Measurements from ENCODE around the gene TRIM2. TPM values are rescaled to one million over a fixed set of nuclear protein-coding genes. Genes with fewer than 3 reads are reported as not detected.
A peak's percentile ranks its signal among the peaks of the same experiment; 100 is the strongest.

TRIM2 gene
- total RNA-seq, 4 donors from 2014 or later, result 25.9 to 121 (median 45.6) TPM

DNA sequence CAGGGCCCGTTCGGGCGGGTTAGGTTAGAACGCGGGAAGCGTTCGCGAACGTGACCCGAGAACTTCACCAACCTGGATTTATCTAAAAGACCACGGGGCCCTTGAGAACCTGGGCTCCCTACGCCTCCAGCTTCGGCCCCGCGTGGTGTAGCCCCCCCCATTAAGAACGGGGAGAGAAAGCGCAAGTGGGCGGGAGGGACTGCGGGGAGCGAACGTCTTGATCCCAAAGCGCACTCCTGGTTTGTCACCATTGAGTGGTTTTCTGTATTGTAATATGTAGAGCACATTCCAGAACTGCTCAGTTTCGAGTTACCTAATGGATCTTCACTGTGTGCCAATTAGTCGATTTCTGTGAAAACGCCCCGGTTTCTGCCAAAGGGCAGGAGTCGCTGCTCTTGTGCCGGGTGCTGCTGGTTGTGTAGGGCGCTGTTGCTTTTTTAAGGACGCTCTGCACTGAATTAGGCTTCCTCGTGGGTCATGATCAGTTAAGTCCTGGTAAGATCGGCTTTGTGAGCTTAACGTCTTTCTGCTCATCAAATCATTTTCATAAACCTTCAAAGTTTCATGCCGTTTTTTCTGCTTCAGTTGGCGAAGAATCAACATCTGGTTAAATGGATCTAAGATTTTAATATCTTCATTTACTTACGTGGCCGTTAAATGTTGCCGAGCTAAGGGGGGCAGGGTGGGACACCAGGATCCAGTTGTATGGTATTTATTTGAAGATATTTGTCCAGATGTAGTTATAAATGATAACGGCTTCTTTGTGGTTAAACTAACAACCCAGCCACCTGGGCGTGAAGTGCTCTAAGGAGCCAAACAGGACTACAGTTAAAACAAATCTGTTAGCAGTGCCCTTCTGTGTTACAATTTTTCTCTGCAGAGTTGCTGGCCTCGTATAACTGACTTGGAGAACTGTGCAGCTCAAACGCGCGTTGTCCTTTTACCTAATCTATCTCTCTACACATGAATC lies 141.1 kb downstream of the TRIM2 start:
- H3K27ac ChIP-seq, result no peak overlapping the region
- H3K36me3 ChIP-seq, result no peaks in the 10 kb centered on the region
- DNase-seq, result peak in 1 of 2 donors; percentile 20
- H3K4me3 ChIP-seq, result peak overlapping the region; percentile 34 to 67
- H3K9me3 ChIP-seq, result no peaks in the 10 kb centered on the region
- TF ChIP-seq, protein P1, sequence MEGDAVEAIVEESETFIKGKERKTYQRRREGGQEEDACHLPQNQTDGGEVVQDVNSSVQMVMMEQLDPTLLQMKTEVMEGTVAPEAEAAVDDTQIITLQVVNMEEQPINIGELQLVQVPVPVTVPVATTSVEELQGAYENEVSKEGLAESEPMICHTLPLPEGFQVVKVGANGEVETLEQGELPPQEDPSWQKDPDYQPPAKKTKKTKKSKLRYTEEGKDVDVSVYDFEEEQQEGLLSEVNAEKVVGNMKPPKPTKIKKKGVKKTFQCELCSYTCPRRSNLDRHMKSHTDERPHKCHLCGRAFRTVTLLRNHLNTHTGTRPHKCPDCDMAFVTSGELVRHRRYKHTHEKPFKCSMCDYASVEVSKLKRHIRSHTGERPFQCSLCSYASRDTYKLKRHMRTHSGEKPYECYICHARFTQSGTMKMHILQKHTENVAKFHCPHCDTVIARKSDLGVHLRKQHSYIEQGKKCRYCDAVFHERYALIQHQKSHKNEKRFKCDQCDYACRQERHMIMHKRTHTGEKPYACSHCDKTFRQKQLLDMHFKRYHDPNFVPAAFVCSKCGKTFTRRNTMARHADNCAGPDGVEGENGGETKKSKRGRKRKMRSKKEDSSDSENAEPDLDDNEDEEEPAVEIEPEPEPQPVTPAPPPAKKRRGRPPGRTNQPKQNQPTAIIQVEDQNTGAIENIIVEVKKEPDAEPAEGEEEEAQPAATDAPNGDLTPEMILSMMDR (IDR thresholded peaks at IDR 0.05), result no peak
- no peak for TF ChIP-seq POLR2A (IDR thresholded peaks at IDR 0.05)
- intact Hi-C loops (cut with DNase I; ENCODE audit: low total_unique reads), result no loop called here
- no peaks in the 10 kb centered on the region for H3K27me3 ChIP-seq
- no peaks in the 10 kb centered on the region for H3K4me1 ChIP-seq

DNA sequence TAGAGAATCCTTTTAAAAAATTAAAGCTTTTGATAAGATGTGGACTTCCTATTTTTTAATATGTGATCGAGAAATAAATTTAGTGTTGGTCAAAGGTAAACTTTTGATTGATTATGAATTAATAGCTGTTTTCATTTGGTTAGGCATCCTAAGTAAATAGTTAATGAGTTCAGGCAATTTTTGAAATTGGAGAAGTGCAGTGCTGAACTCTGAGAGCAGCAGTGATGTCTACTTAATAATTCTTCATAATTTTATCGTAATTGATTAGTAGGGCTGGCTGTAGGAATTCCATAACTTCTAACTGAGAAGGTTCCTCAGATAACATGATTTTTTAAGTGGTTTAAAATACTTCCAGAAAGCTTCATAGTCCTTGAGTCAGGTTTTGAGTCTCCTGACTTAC lies 141.8 kb downstream of the TRIM2 start:
- no peak overlapping the region for H3K4me3 ChIP-seq
- TF ChIP-seq, protein P1 (IDR thresholded peaks at IDR 0.05), result no peak
- no peak for TF ChIP-seq POLR2A (IDR thresholded peaks at IDR 0.05)
- H3K9me3 ChIP-seq, result no peaks in the 10 kb centered on the region
- intact Hi-C loops (cut with DNase I; ENCODE audit: low total_unique reads), result no loop called here
- no peaks in the 10 kb centered on the region for H3K36me3 ChIP-seq
- H3K27ac ChIP-seq, result no peak overlapping the region
- no peaks in the 10 kb centered on the region for H3K27me3 ChIP-seq
- DNase-seq, result no peak
- H3K4me1 ChIP-seq, result no peaks in the 10 kb centered on the region

DNA sequence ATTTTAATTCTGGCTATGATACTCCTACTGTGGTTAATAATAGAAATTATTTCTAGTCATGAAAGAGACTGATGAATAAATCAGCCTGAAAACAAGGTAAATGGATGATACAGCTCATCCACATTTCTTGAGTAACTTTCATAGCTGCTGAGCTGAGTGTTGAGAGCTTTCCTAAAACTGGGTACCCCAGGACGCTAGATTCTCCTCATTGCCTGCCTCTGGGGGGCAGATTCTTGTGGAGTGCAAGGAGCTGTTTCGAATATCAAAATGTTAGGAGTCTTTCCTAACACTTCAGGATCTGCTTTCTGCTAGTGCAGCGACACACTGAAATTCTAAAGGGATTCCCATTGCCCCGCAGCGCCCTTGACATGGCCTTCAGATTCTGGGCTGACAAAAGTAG lies 142.3 kb downstream of the TRIM2 start:
- TF ChIP-seq POLR2A (IDR thresholded peaks at IDR 0.05), result no peak
- TF ChIP-seq, protein P1 (IDR thresholded peaks at IDR 0.05), result no peak
- intact Hi-C loops (cut with DNase I; ENCODE audit: low total_unique reads), result no loop called here
- Histone ChIP-seq H3K9me3 (no peaks in the 10 kb centered on the region), H3K27me3 (no peaks in the 10 kb centered on the region), H3K36me3 (no peaks in the 10 kb centered on the region), H3K4me1 (no peaks in the 10 kb centered on the region), H3K27ac (no peak overlapping the region), H3K4me3 (no peak overlapping the region)
- DNase-seq, result no peak

DNA sequence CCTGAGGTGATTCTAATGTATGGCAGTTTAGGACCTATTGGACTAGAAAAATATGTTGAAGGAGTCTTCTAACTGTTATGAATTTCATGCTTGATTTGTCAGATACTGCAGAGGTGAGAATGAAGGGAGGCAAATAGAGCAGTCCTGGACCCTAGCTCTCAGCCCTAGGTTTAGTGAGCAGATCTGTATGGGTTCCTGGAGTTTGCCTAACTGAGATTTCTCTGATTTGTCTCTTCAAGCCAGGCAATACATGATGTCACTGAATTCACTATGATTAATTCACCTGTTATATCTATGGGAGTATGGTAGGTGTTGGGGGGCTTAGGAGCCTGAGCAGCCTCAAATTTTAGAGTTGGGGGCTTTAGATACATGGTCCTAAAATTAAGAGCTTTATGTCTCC lies 142.9 kb downstream of the TRIM2 start:
- intact Hi-C loops (cut with DNase I; ENCODE audit: low total_unique reads), result no loop called here

DNA sequence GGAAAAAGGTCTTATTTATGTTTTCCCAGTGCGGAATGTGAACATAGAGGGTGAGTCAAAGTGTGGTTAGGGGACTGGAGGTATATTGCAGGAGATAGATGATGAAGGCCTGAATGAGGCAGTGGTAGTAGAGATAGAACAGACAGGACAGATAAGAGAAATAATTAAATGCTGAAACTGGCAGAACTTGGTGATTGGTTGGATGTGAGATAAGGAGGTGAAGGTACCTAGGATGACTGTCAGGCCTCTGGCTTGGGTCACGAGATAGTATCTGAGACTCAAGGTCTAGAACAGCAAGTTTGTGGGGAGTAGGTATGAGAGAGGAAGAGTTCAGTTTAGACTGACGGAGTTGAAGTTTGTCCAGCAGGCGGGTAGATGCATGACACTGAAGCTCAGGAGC lies 143.8 kb downstream of the TRIM2 start:
- no peak overlapping the region for H3K27ac ChIP-seq
- no peak for DNase-seq
- intact Hi-C loops (cut with DNase I; ENCODE audit: low total_unique reads), result no loop called here
- no peaks in the 10 kb centered on the region for H3K4me1 ChIP-seq
- H3K4me3 ChIP-seq, result no peak overlapping the region
- no peaks in the 10 kb centered on the region for H3K9me3 ChIP-seq
- H3K36me3 ChIP-seq, result no peaks in the 10 kb centered on the region
- TF ChIP-seq, protein P1 (IDR thresholded peaks at IDR 0.05), result no peak
- TF ChIP-seq POLR2A (IDR thresholded peaks at IDR 0.05), result no peak
- no peaks in the 10 kb centered on the region for H3K27me3 ChIP-seq

More for the DNA sequence above, 142.9 kb downstream of the TRIM2 start:
- Histone ChIP-seq H3K4me1 (no peaks in the 10 kb centered on the region), H3K27me3 (no peaks in the 10 kb centered on the region), H3K36me3 (no peaks in the 10 kb centered on the region), H3K4me3 (no peak overlapping the region), H3K9me3 (no peaks in the 10 kb centered on the region), H3K27ac (no peak overlapping the region)
- no peak for DNase-seq
- TF ChIP-seq, protein P1 (IDR thresholded peaks at IDR 0.05), result no peak
- no peak for TF ChIP-seq POLR2A (IDR thresholded peaks at IDR 0.05)

All from uterus (tissue), 4 donors.